Stromal cell of bone marrow (primary cell): ENCODE measurements around the gene SLC43A3.

Experiments used
- DNase-seq: peaks from one replicate; pipeline ENCODE4 v3.0.0-alpha.2; 2012; ENCODE audit warnings: low read depth

Gene SLC43A3

DNA sequence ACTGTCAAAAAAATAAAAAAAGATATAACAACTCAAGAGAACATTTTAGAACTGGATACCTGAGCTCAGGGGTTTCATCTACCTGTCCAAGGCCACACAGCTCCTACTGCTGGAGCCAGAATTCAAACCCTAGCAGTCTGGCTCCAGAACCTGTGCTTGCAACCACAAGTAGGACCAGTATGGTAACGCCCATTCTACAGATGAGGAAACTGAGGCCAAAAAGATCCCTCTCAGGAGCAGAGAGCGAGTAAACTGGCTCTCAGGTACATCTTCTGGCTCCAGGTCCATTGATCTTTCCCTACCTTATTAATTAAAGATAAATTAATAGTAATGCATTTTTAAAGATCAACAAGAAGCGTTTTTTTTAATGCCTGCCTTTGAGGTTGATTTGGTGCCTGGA is 69.6 kb downstream of the SLC43A3 start:
- no peak for DNase-seq
